WERI-Rb-1 (cell line): ENCODE measurements around the gene FRMD4A.

Source experiments
- DNase-seq: peaks from one replicate; pipeline ENCODE4 v3.0.0-alpha.2; 2020
- H3K27ac ChIP-seq: fragments of 250-450 bp; sonication (Bioruptor Pico); 2 replicates; pipeline ENCODE4 v1.5.1; 2020; ENCODE audit warnings: mild to moderate bottlenecking, moderate library complexity
- H3K27me3 ChIP-seq: fragments of 250-450 bp; sonication (Bioruptor Pico); 2 replicates; pipeline ENCODE4 v1.5.1; 2021; ENCODE audit warnings: mild to moderate bottlenecking, low read depth, moderate library complexity; ENCODE audit not compliant: insufficient read depth, severe bottlenecking
- H3K36me3 ChIP-seq: fragments of 250-450 bp; sonication (Bioruptor Pico); 2 replicates; pipeline ENCODE4 v1.5.1; 2020; ENCODE audit warnings: mild to moderate bottlenecking, moderate library complexity
- H3K4me3 ChIP-seq: 2 replicates; pipeline ENCODE4 v1.5.1; 2011; ENCODE audit warnings: low read depth, mild to moderate bottlenecking, control low read depth, low read length
- H3K9me3 ChIP-seq: fragments of 250-450 bp; sonication (Bioruptor Pico); 2 replicates; pipeline ENCODE4 v1.5.1; 2021; ENCODE audit warnings: mild to moderate bottlenecking, moderate library complexity; ENCODE audit not compliant: severe bottlenecking
- CTCF ChIP-seq: IDR thresholded peaks from 2 replicates; pipeline ENCODE4 v1.5.1; 2011; ENCODE audit warnings: low read depth, mild to moderate bottlenecking, control low read depth, inconsistent platforms, low read length

The FRMD4A gene

GRCh38 chr10:14372606-14373005 is 41.9 kb upstream of the FRMD4A start:
- Histone ChIP-seq H3K27ac (no peak overlapping the region), H3K36me3 (no peaks in the 10 kb centered on the region), H3K27me3 (no peaks in the 10 kb centered on the region), H3K4me3 (no peak overlapping the region), H3K9me3 (no peaks in the 10 kb centered on the region)
- no peak for TF ChIP-seq CTCF
- DNase-seq: no peak

GRCh38 chr10:14371581-14371980 is 40.9 kb upstream of the FRMD4A start:
- Histone ChIP-seq H3K27ac (no peak overlapping the region), H3K27me3 (no peaks in the 10 kb centered on the region), H3K4me3 (no peak overlapping the region), H3K36me3 (no peaks in the 10 kb centered on the region), H3K9me3 (no peaks in the 10 kb centered on the region)
- peak; percentile 18 for DNase-seq
- no peak for TF ChIP-seq CTCF

GRCh38 chr10:14370894-14371293 is 40.2 kb upstream of the FRMD4A start:
- Histone ChIP-seq H3K9me3 (no peaks in the 10 kb centered on the region), H3K36me3 (no peaks in the 10 kb centered on the region), H3K4me3 (no peak overlapping the region), H3K27ac (no peak overlapping the region), H3K27me3 (no peaks in the 10 kb centered on the region)
- no peak for TF ChIP-seq CTCF
- no peak for DNase-seq

GRCh38 chr10:14369906-14370305 is 39.2 kb upstream of the FRMD4A start:
- H3K9me3 ChIP-seq: no peaks in the 10 kb centered on the region
- no peak for TF ChIP-seq CTCF
- H3K27ac ChIP-seq: no peak overlapping the region
- DNase-seq: no peak
- no peaks in the 10 kb centered on the region for H3K36me3 ChIP-seq
- no peaks in the 10 kb centered on the region for H3K27me3 ChIP-seq
- H3K4me3 ChIP-seq: no peak overlapping the region

- Histone ChIP-seq H3K9me3 (no peaks in the 10 kb centered on the region), H3K27me3 (no peaks in the 10 kb centered on the region), H3K4me3 (no peak overlapping the region), H3K36me3 (no peaks in the 10 kb centered on the region), H3K27ac (no peak overlapping the region)
- no peak for TF ChIP-seq CTCF
- no peak for DNase-seq
Observed at GRCh38 chr10:14366760-14367159, 36.0 kb upstream of the FRMD4A start.

- H3K27me3 ChIP-seq: no peaks in the 10 kb centered on the region
- H3K4me3 ChIP-seq: no peak overlapping the region
- H3K36me3 ChIP-seq: no peaks in the 10 kb centered on the region
- no peak for TF ChIP-seq CTCF
- H3K9me3 ChIP-seq: no peaks in the 10 kb centered on the region
- no peak for DNase-seq
- no peak overlapping the region for H3K27ac ChIP-seq
Observed at GRCh38 chr10:14365266-14365665, 34.5 kb upstream of the FRMD4A start.
